ENCODE data around the gene HDHD3. TPM values are rescaled to one million over a fixed set of nuclear protein-coding genes. Genes with fewer than 3 reads are reported as not detected.
A peak's percentile ranks its signal among the peaks of the same experiment; 100 is the strongest.

HDHD3 gene
- total RNA-seq, 4 donors from 2014 or later: 35.9 to 84.2 (median 46.4) TPM

DNA sequence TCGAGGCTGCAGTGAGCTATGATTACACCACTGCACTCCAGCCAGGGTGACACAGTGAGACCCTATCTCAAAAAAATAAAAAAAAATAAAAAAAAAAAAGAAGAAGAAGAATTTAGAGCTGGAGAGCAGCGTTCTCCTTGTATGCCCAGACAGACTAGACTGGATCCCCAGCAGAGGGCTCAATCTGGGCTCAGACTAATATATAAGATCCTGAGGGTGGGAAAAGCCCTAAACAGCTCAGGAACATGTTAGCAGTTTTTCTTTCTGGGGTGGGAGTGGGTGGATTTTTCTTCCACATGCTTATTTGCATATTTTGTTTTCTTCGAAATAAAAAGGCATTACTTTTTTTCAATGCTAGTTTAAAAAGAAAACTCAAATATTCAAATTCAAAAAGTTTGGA lies 28.3 kb downstream of the HDHD3 start:
- H3K36me3 ChIP-seq: no peaks in the 10 kb centered on the region
- H3K4me3 ChIP-seq: no peak overlapping the region
- TF ChIP-seq, protein P1, sequence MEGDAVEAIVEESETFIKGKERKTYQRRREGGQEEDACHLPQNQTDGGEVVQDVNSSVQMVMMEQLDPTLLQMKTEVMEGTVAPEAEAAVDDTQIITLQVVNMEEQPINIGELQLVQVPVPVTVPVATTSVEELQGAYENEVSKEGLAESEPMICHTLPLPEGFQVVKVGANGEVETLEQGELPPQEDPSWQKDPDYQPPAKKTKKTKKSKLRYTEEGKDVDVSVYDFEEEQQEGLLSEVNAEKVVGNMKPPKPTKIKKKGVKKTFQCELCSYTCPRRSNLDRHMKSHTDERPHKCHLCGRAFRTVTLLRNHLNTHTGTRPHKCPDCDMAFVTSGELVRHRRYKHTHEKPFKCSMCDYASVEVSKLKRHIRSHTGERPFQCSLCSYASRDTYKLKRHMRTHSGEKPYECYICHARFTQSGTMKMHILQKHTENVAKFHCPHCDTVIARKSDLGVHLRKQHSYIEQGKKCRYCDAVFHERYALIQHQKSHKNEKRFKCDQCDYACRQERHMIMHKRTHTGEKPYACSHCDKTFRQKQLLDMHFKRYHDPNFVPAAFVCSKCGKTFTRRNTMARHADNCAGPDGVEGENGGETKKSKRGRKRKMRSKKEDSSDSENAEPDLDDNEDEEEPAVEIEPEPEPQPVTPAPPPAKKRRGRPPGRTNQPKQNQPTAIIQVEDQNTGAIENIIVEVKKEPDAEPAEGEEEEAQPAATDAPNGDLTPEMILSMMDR (IDR thresholded peaks at IDR 0.05): no peak
- no peak for TF ChIP-seq POLR2A (IDR thresholded peaks at IDR 0.05)
- intact Hi-C loops (cut with DNase I): no loop called here
- H3K27me3 ChIP-seq: peaks cover 0 to 34% (median 0%) of the 10 kb centered on the region in 4 donors
- H3K4me1 ChIP-seq: peaks cover 8 to 48% (median 17%) of the 10 kb centered on the region in 3 donors
- no peak for DNase-seq
- 74 to 82% methylated on average over 2 to 3 of the region's 3 CpGs for WGBS, 2 donors
- H3K27ac ChIP-seq: no peak overlapping the region
- no peaks in the 10 kb centered on the region for H3K9me3 ChIP-seq

DNA sequence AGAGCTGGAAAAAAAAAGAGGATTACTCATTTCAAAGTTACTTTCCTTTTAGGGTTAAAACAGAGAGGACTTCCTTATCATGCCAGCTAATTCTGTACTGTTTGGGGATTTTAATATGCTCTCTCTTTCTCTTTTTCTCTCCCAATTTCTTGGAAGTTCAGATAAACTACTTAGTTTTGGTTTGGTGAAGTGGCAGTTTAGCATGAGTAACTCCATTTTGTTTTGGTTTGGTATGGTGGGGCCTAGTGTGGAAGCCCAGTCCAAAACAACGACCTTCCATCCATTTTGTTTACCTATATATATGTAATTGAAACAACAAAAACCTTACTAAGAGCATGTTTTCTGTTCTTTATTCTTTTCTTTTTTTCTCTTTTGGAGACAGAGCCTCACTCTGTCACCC lies 31.1 kb downstream of the HDHD3 start:
- Histone ChIP-seq H3K27ac (no peak overlapping the region), H3K36me3 (no peaks in the 10 kb centered on the region), H3K9me3 (no peaks in the 10 kb centered on the region), H3K4me1 (peaks cover 11 to 55% (median 28%) of the 10 kb centered on the region in 3 donors), H3K27me3 (peaks cover 0 to 19% (median 0%) of the 10 kb centered on the region in 4 donors), H3K4me3 (no peak overlapping the region)
- TF ChIP-seq, protein P1 (IDR thresholded peaks at IDR 0.05): no peak
- TF ChIP-seq POLR2A (IDR thresholded peaks at IDR 0.05): no peak
- no peak for DNase-seq
- intact Hi-C loops (cut with DNase I): no loop called here
- 29 to 32% methylated on average over 1 of the region's 1 CpG for WGBS, 2 donors

DNA sequence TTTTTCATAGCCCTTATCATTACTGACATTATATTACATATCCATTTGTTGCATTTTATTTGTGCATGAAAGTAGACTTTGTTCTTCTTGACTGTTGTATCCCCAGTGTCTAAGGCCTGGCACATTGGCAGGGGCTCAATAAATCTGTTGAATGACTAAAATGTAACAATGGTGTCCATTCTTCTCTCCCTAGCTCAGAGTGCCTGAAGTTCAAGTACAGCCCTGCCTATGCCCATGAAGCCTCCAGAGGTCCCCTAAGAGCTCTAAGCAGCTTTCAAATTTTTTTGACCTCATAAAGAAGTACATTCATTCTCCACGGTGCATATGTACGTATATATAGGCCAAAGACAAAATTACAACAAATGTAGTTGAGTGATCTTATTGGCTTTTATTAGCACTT lies 31.6 kb downstream of the HDHD3 start:
- Histone ChIP-seq H3K27ac (peak overlapping the region in 1 of 4 donors; percentile 10), H3K9me3 (no peaks in the 10 kb centered on the region), H3K4me3 (no peak overlapping the region), H3K36me3 (no peaks in the 10 kb centered on the region), H3K4me1 (peaks cover 9 to 55% (median 26%) of the 10 kb centered on the region in 3 donors), H3K27me3 (peaks cover 0 to 14% (median 0%) of the 10 kb centered on the region in 4 donors)
- WGBS, 2 donors: 74 to 90% methylated on average over 2 of the region's 2 CpGs
- TF ChIP-seq, protein P1 (IDR thresholded peaks at IDR 0.05): no peak
- TF ChIP-seq POLR2A (IDR thresholded peaks at IDR 0.05): no peak
- DNase-seq: no peak
- intact Hi-C loops (cut with DNase I): no loop called here

DNA sequence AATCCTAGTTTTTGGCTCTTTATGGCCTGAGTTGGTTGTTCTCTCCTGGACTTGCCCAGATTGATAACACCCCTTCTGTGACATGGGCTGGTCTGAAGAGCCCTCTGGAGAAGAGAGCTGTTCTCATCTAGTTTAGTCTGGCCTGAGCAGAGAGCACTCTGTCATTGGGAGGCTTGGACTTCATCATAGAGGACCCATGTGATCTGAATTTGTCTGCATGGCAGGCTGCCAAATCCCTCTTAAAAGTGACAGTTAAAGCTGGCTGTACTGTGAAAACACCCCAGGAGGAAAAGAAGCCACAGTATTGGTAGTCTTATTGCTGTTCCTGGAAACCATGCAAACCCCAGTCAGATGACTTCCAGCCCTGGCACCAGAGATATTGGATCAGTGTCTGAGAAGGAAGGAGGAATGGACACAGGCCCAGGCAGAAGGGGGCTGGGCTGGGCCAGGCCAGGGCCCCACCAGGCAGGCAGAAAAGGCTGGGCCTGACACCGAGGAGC lies 33.0 kb downstream of the HDHD3 start:
- peaks cover 10 to 52% (median 27%) of the 10 kb centered on the region in 3 donors for H3K4me1 ChIP-seq
- peaks cover 0 to under 1% (median 0%) of the 10 kb centered on the region in 4 donors for H3K27me3 ChIP-seq
- no peak overlapping the region for H3K4me3 ChIP-seq
- peak; percentile 15 for DNase-seq
- no peaks in the 10 kb centered on the region for H3K36me3 ChIP-seq
- TF ChIP-seq, protein P1 (IDR thresholded peaks at IDR 0.05): no peak
- TF ChIP-seq POLR2A (IDR thresholded peaks at IDR 0.05): no peak
- peak overlapping the region; percentile 57 to 90 (median 72) for H3K27ac ChIP-seq
- no peaks in the 10 kb centered on the region for H3K9me3 ChIP-seq
- intact Hi-C loops (cut with DNase I): no loop called here
- WGBS, 2 donors: 27 to 39% methylated on average over 1 of the region's 1 CpG

DNA sequence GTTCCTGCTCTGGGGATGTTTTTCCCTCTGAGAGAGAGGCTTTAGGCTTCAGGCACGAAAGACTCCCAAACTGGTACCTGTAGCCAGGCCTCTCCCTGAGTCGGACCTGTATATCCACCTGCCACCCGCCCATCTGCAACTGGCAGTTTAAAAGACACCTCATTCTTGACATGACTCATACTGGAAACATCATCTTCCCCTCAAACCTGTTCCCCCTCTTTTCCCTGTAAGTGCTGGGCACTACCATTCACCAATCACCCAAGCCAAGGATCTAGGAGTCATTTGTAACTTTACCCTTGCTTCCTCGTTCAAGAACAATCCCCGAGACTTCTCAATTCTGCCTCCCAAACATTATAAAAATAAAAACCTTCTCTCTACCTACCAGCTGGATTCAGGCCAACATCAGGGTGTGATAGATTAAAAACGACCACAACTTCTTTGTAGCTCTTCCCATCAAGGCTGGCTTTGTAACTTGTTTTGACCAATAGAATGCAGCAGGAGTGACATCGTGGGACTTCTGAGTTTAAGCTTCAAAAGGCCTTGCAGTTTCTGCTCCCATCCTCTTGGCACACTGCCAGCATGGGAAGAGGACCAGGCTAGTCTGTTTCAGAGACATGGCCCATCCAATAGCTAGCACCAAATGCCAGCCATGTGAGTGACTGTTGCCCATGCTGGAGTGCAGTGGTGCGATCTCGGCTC lies 34.9 kb downstream of the HDHD3 start:
- intact Hi-C loops (cut with DNase I): no loop called here
- H3K27ac ChIP-seq: peak overlapping the region; percentile 80 to 91 (median 90)
- DNase-seq: no peak
- H3K36me3 ChIP-seq: no peaks in the 10 kb centered on the region
- no peak for TF ChIP-seq POLR2A (IDR thresholded peaks at IDR 0.05)
- TF ChIP-seq, protein P1 (IDR thresholded peaks at IDR 0.05): no peak
- H3K9me3 ChIP-seq: no peaks in the 10 kb centered on the region
- no peak overlapping the region for H3K4me3 ChIP-seq
- H3K27me3 ChIP-seq: no peaks in the 10 kb centered on the region
- WGBS, 2 donors: 34 to 50% methylated on average over 6 to 9 of the region's 9 CpGs
- peaks cover 10 to 53% (median 27%) of the 10 kb centered on the region in 3 donors for H3K4me1 ChIP-seq
